ENCODE data around the gene TNRC6C. TPM values are rescaled to one million over a fixed set of nuclear protein-coding genes. Genes with fewer than 3 reads are reported as not detected.

Gene TNRC6C, protein sequence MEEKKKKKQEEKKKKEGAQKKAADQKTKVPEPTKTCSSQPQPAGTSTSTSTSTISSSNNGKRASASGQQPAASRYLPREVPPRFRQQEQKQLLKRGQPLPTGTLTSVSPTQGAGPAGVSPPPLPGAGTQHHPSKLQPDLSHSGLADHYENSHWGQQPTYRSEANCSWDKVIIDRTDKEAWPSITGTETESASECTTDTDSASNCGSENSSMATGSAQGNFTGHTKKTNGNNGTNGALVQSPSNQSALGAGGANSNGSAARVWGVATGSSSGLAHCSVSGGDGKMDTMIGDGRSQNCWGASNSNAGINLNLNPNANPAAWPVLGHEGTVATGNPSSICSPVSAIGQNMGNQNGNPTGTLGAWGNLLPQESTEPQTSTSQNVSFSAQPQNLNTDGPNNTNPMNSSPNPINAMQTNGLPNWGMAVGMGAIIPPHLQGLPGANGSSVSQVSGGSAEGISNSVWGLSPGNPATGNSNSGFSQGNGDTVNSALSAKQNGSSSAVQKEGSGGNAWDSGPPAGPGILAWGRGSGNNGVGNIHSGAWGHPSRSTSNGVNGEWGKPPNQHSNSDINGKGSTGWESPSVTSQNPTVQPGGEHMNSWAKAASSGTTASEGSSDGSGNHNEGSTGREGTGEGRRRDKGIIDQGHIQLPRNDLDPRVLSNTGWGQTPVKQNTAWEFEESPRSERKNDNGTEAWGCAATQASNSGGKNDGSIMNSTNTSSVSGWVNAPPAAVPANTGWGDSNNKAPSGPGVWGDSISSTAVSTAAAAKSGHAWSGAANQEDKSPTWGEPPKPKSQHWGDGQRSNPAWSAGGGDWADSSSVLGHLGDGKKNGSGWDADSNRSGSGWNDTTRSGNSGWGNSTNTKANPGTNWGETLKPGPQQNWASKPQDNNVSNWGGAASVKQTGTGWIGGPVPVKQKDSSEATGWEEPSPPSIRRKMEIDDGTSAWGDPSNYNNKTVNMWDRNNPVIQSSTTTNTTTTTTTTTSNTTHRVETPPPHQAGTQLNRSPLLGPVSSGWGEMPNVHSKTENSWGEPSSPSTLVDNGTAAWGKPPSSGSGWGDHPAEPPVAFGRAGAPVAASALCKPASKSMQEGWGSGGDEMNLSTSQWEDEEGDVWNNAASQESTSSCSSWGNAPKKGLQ (N-terminal part only)
- total RNA-seq (2014; rRNA removed; shearing (Covaris generic)) = 2.6 and 6.9 TPM in 2 replicates

DNA sequence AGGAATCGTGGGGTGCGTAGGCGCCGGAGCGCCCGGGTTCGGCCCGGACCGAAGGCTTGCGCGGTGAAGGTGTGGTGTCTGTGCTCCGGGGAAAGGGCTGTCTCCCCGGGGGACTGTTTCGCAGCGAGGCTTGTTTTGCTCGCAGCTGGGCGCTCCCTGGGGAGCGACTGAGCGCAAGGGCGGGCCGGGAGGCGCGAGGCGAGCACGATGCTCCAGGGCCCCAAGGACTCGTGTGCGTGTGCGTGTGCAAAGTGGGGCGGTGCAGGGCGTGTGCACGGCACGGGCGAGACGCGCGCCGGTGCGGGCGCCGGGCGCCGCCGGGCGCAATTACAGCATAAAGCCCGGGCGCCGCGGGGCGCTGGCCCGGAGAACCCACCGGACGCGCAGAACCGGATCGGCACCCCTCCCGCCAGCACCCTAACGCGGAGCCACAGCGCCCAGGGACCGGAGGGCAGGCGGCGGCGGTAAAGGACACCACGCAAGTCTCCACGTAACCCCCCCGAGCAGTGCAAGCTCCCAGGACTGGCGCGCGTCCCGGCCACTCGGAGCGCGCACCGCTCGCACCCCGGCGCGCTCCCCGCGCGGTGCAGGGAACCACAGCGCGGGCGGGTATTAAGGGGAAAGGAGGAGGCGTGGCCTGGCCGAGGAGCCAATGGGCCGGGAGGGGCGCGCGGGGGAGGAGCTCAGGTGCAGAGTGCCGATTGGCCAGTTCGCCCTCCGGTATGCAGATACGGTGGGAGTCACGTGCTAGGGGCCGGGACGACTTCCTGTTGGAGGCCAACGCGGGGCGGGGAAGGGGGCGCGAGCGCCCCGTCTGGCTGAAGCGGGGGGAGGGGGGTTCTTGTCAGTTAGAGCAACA is at the start of gene TNRC6C:
TNRC6C (plus strand) TSS at position 847 of the 859 bp plus-strand sequence. CDS start 45,504 bp downstream, outside the sequence.
- DNase-seq (ENCODE audit: low spot score) = peak; percentile 99

DNA sequence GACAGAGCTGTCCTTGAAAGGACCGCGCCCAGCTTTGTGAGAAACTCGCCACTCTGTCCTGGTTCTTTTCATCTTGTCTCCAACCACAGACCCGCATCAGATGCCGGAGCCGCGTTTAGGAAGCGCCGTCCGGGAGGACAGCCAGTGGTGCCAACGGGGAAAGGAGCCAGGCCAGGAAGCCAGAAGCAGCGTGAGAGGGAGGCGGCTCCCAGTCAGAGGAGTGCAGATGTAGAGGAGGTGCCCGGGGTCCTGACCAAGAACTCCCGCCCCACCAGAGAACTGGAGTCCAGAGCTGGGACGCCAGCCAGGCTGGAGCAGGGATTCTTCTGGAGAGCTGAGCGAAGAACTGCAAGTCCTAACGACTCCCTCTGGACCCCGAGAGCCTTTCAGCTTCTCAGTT is 49.3 kb upstream of the TNRC6C start:
- no peak for DNase-seq (ENCODE audit: low spot score)

DNA sequence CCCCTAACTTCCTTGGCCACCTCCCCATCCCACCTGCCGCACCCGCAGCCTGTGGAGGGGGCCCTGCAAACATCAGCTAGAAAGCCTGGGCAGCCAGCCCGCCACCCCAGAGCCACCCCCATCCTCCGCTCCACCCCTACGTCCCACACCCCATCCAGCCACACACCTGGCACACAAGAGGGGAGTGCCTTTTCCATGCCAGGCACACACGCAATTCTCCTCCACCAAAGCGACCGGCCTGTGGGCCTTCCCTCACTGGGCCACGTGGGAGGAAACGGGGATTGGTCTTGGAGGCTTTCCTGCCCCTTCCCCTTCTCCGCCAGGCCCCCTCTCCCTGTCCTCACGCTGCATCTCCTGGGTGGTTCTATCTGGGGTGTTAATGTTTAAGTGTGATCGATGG is 48.7 kb upstream of the TNRC6C start:
- no peak for DNase-seq (ENCODE audit: low spot score)

DNA sequence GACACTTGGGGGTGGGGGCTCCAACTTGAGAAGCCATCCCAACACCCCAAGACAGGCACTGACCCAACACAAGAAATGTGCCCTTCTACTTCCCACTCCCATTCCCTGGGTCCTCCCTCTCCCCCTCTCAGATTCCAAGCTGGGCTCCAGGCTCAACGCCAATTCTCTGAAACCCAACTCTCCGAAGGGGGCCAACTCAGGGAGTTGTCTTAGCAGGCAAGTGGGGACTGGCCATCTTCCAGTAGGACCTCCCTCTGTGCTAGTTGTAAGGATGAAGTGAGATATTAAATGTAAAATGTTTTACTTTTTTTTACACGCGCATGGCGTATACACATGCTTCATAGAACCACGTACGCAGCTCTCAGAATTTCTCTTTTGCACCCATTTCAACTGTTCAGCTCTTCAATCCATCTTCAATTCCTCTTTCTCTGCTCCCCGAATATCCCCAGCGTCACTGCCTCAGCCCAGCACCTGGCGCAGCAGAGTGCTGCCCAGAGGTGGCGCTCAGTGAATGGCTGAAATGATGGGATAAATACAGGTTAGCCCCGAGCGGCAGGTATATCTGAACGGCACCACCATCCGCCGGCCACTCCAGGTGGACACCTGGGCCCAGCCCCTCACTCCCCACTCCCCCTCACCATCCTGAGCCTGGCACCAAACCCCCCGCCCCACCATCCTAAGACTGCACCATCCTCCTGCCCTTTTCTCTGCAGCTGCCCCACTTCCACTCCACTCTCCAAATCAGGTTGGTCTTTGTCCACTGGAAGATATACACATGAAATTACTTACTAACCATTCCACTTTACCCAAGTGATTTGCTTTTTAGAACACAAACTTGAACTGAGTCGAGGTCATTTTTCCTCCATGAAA is 43.9 kb upstream of the TNRC6C start:
- no peak for DNase-seq (ENCODE audit: low spot score)

DNA sequence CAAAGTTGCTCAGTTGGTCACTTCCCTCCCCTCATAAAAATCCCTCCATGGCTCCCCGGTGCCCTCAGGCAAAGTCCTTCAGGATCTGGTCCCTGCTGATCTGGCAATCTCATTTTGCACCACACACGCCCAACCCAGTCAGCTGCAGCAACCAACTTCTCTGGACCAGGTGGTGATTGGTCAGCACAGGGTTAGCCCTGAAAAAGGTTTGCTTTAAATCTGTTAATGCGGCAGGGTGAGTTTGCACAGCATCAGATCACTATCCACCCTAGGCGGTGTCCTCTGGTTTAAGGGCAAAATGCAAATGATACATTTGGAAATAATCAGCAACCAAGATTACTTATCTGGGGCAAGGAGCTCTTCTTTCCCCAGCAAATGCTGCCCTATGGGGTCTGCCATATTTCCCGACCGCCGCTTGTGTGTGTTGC is 42.9 kb upstream of the TNRC6C start:
- DNase-seq (ENCODE audit: low spot score) = no peak

DNA sequence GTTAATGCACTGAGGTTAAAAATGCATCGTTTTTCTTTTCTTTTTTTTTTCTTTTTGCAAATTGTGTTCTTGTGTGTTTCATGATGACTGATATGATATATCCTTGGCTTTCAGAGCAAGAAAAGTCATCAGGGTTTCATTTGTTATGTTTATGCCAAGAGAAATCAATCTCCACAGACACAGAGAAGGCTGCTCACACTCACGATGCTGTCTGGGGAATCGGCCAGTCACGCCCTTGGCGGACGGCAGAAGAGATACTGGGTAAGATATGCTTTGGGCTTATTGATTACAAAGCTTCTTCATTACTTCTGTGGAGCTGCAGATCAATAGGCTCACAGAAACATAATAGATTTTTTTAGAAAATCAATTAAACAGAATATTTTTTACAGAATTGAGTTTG is 42.2 kb upstream of the TNRC6C start:
- DNase-seq (ENCODE audit: low spot score) = no peak

DNA sequence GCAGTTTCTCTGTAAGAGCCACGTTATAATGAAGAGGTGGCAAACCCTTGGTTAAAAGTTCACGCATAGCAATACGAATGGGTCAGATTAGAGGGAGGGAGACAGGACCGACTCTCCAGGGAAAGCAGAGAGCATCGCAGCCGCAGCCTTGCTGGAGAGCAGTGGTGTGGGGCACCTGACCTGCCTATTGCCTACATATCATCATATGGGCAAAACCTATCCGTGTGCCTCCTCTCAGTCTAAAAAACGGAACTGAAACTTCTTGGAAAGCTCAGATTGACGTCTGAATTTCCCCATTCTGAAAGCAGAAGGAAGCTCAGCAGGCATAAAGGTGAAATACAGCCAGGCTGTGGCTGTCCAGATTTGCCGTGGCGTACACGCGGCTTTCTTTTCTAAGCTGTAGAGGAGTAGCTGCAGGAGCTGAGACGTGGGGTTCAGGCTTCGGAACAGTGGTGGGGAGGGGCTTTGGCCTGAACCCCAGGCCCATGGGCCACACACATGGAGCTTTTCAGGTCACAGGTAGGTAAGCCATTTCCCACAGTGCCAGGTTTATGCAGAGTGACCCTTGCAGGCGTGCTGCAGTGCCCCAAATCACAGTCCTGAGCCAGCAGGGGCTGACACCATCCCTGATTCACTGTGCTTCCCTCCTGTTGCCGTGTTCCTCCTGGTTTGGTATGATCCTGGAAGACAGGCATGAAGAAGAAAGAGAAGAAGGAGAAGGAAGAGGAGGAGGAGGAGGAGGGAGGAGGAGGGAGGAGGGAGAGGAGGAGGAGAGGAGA is 41.6 kb upstream of the TNRC6C start:
- DNase-seq (ENCODE audit: low spot score) = no peak

DNA sequence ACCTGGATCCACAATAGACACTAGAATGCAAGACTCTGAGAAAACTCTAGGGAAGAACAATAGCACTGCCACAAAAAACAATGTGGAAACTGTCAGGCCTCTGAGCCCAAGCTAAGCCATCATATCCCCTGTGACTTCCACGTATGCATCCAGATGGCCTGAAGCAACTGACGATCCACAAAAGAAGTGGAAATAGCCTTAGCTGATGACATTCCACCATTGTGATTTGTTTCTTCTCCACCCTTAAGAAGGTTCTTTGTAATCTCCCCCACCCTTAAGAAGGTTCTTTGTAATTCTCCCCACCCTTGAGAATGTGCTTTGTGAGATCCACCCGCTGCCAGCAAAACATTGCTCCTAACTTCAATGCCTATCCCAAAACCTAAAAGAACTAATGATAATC is 39.2 kb upstream of the TNRC6C start:
- no peak for DNase-seq (ENCODE audit: low spot score)

DNA sequence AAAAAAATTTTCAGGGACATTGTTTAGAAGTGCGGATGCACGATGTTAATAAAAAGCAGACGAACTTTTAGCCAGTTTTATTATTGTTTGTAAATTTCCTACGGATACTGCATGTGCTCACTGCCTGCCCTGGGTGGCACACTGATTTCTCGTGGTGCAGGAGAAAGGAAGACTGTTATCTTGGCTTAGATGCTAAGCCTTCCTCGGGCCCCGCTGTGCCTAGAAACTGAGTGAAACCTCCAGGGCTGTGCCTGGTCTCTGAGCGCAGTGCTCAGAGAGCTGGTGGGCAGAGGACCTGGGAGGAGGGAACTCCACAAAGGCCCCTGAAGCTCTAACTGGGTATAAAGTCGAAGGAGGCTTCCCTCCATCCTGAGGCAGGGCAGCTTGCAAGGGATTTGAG is 35.4 kb upstream of the TNRC6C start:
- no peak for DNase-seq (ENCODE audit: low spot score)

DNA sequence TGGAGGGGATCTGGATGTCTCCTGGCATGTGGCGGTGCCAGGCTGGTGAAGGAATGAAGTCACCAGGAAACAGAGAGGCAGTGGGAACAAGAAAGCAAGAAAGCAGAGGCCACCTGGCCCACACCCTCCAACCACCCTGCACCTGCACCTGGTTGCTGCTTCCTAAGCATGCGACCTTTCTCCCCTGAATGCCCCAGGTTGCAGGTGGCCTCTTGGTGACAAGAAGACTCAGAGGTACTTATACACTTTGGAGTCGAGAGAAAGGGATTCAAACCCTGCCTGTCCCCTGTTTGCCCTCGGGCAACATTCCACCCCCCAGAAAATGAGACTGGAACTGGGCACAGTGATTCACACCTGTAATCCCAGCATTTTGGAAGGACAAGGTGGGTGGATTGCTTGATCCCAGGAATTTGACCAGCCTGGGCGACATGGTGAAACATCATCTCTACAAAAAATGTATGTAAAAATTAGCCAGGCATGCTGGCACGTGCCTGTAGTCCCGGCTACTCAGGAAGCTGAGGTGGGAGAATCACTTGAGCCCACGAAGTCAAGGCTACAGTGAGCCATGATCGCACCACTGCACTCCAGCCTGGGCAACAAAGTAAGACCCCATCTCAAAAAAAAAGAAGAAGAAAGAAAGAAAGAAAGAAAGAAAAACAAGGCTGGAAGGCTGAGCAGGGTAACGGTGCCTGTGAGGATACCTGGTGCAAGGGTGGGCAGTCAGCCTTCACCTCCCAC is 34.6 kb upstream of the TNRC6C start:
- DNase-seq (ENCODE audit: low spot score) = no peak

DNA sequence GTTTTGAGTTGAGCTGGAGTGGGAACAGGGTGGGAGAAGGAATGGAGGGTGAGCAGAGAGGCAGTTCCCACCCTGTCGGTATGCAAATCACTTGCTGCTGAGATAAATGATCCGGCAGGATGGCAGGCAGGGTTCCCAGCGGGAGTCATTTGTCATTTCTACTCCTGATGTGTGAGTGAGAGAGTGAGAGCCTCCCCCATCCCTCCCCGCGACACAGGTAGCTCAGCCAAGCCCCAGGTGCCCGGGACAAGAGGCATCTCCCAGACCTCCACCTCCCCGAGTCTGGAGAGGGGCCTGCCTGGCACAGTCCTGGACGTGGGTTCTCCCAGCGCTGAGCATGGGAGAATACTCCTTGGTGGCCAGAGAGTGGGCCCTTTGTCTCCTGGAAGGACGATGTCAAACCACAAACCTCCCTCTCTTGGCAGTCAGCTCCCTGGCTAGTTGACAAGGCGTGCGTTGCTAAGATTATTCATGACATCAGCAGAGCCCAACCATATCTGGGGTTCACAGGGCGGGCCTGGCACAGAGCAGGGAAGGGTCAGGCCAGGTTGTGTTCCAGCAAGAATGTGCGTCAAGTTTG is 33.7 kb upstream of the TNRC6C start:
- DNase-seq (ENCODE audit: low spot score) = peak; percentile 85

DNA sequence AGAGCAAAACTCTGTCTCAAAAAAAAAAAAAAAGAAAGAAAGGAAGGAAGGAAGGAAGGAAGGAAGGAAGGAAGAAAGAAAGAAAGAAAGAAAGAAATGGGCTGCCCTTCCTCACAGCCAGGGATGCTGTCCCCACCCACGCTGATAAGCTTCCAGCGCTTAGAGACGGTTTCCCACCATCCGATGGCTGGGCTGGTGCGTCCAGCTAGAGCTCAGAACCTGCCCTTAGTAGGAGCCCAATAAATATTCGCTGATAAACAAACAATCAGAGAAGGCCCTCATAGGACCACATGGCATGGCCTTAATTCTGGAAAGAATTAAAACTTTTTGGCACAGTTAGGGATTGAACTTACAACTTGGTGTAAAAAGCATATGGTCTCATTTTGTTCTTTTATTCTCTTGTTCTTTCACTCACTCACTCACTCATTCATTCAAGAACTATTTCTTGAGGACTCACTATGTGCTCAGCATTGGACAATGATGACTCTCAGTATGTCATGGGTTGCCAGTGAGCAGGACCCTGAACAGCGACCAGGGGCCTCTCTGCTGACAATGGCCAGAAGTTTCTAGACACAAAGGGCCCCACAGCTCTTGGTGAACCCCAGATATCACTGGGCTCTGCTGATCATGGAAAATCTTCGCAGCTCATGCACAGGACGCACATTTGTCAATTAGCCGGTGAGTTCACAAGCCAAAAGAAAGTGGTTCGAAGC is 32.5 kb upstream of the TNRC6C start:
- no peak for DNase-seq (ENCODE audit: low spot score)

DNA sequence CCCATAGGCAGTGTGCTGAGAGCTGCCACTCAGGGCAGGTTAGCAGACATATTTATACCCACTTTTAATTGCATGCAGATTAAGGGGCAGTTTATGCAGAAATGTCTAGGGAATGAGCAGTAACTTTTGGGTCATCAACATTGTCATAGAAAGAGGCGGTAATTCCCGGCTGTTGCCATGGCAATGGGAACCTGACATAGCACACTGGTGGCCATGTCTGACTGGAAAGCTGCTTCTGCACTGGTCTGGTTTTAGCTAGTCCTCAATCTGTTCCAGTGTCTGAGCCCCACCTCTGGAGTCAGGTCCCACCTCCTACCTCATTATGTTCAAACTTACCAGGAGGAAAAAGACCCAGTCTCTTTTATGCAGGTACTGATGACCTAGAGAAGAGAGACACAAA is 31.5 kb upstream of the TNRC6C start:
- DNase-seq (ENCODE audit: low spot score) = no peak

DNA sequence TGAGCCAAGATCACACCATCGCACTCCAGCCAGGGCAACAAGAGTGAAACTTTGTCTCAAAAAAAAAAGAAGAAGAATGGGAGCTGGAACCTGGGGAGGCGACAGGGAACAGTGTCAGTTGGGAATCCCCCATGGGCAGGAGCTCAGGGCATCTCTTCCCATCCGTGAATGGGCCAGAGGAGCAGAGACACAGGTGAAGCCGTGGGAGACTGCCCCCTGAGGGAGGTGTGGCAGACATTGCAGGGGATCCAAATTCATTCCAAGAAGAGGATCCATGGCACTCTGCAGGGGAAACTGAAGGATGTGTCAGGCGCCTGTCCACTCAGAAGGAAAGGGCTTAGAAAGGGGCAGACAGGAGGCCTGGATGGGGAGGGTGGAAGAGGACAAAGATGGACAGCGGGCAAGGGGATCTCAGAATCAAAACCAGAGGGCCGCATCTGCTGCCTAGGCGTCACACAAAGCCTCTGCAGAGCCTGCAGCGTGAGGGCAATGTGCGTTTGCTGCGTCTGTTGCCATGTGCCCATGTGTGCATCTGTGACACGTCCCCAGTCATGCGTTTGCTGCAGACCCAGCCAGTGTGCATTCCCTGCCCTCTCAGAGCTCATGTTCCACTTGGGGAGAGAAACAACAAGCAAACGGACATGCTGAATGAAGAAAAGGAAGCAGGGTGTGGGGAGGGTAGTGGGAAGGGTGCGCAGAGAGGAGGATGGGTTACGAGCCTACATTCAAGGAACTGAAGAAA is 30.6 kb upstream of the TNRC6C start:
- no peak for DNase-seq (ENCODE audit: low spot score)

DNA sequence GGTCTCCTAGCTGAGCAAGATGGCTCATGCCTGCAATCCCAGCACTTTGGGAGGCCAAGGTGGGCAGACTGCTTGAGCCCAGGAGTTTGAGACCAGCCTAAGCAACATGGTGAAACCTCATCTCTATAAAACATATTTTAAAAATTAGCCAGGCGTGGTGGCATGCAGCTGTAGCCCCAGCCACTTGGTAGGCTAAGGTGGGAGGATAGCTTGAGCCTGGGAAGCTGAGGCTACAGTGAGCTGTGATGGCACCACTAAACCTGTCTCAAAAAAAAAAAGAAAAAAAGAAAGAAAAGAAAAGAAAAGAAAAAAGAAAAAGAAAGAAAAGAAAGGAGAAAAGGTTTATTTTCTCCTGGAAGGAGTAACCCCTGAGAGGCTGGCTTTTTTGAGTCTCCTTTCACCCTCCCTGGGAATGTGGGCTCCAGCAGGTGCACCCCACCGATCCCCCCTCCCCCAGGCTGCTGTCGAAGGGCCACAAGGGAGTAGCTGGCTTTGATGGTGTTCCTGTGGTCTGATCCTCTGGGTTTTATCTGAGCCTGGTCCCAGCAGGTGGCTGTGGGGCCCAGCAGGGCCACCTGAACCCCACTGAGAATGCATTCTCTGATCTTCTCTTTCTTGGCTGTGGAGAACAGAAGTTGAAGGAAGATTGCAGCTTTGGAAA is 29.9 kb upstream of the TNRC6C start:
- no peak for DNase-seq (ENCODE audit: low spot score)

DNA sequence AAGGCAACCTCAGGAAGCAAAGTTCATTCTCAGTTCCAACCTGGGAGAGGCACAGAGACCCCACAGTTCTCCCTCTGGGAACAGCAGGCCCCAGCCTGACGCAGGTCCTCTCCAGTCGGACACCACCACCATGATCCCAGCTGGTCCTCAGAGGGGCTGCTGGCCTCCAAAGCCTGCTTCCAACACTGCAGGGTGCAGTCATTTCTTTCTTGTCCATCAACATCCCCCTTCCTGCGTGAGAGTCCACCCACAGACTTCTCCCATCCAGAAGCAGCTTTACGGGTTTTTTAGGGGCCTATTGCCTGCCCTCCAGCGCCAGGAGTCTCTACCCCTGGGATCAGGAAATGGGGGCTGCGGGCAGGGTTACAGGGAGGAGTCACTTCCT is 29.3 kb upstream of the TNRC6C start:
- DNase-seq (ENCODE audit: low spot score) = no peak
